ENCODE results near the gene GXYLT1. TPM values are rescaled to one million over a fixed set of nuclear protein-coding genes. Genes with fewer than 3 reads are reported as not detected.

Gene GXYLT1
- total RNA-seq, 1 donor from 2014 or later = 18.4 TPM

GRCh38 chr12:42174978-42175377 lies 30.3 kb upstream of the GXYLT1 start:
- no peak for TF ChIP-seq CTCF (conservative IDR thresholded peaks at IDR 0.05)
- Mint-ChIP-seq H3K36me3 (ENCODE audit: low read depth) (peaks cover 25% of the 10 kb centered on the region), H3K4me3 (no peak overlapping the region), H3K27me3 (ENCODE audit: low read depth) (no peaks in the 10 kb centered on the region), H3K4me1 (no peaks in the 10 kb centered on the region), H3K9me3 (peaks cover 10% of the 10 kb centered on the region), H3K27ac (ENCODE audit: unreplicated experiment) (no peak overlapping the region)
- no peak for DNase-seq (ENCODE audit: low read depth, low spot score)

- Mint-ChIP-seq H3K36me3 (ENCODE audit: low read depth) (peaks cover 25% of the 10 kb centered on the region), H3K4me3 (no peak overlapping the region), H3K27ac (ENCODE audit: unreplicated experiment) (no peak overlapping the region), H3K27me3 (ENCODE audit: low read depth) (no peaks in the 10 kb centered on the region), H3K4me1 (no peaks in the 10 kb centered on the region), H3K9me3 (peaks cover 10% of the 10 kb centered on the region)
- TF ChIP-seq CTCF (conservative IDR thresholded peaks at IDR 0.05) = no peak
- DNase-seq (ENCODE audit: low read depth, low spot score) = no peak
These were observed 29.4 kb upstream of the GXYLT1 start for GRCh38 chr12:42173961-42174521.

- Mint-ChIP-seq H3K9me3 (peaks cover 10% of the 10 kb centered on the region), H3K36me3 (ENCODE audit: low read depth) (peaks cover 24% of the 10 kb centered on the region), H3K4me3 (no peak overlapping the region), H3K27me3 (ENCODE audit: low read depth) (no peaks in the 10 kb centered on the region), H3K27ac (ENCODE audit: unreplicated experiment) (no peak overlapping the region), H3K4me1 (no peaks in the 10 kb centered on the region)
- TF ChIP-seq CTCF (conservative IDR thresholded peaks at IDR 0.05) = no peak
- DNase-seq (ENCODE audit: low read depth, low spot score) = no peak
These were observed 28.0 kb upstream of the GXYLT1 start for GRCh38 chr12:42172441-42173210.

GRCh38 chr12:42167711-42168110 lies 23.0 kb upstream of the GXYLT1 start:
- DNase-seq (ENCODE audit: low read depth, low spot score) = no peak
- Mint-ChIP-seq H3K27ac (ENCODE audit: unreplicated experiment) (no peak overlapping the region), H3K27me3 (ENCODE audit: low read depth) (no peaks in the 10 kb centered on the region), H3K4me3 (no peak overlapping the region), H3K4me1 (no peaks in the 10 kb centered on the region), H3K9me3 (no peaks in the 10 kb centered on the region), H3K36me3 (ENCODE audit: low read depth) (peaks cover 3% of the 10 kb centered on the region)
- TF ChIP-seq CTCF (conservative IDR thresholded peaks at IDR 0.05) = no peak

- Mint-ChIP-seq H3K4me1 (no peaks in the 10 kb centered on the region), H3K4me3 (no peak overlapping the region), H3K36me3 (ENCODE audit: low read depth) (peaks cover 3% of the 10 kb centered on the region), H3K27me3 (ENCODE audit: low read depth) (no peaks in the 10 kb centered on the region), H3K27ac (ENCODE audit: unreplicated experiment) (no peak overlapping the region), H3K9me3 (no peaks in the 10 kb centered on the region)
- TF ChIP-seq CTCF (conservative IDR thresholded peaks at IDR 0.05) = no peak
- no peak for DNase-seq (ENCODE audit: low read depth, low spot score)
These were observed 21.8 kb upstream of the GXYLT1 start for GRCh38 chr12:42166501-42166900.

Data from neural crest cell (in vitro differentiated cells).